ENCODE results near the gene TCFL5.

DNA sequence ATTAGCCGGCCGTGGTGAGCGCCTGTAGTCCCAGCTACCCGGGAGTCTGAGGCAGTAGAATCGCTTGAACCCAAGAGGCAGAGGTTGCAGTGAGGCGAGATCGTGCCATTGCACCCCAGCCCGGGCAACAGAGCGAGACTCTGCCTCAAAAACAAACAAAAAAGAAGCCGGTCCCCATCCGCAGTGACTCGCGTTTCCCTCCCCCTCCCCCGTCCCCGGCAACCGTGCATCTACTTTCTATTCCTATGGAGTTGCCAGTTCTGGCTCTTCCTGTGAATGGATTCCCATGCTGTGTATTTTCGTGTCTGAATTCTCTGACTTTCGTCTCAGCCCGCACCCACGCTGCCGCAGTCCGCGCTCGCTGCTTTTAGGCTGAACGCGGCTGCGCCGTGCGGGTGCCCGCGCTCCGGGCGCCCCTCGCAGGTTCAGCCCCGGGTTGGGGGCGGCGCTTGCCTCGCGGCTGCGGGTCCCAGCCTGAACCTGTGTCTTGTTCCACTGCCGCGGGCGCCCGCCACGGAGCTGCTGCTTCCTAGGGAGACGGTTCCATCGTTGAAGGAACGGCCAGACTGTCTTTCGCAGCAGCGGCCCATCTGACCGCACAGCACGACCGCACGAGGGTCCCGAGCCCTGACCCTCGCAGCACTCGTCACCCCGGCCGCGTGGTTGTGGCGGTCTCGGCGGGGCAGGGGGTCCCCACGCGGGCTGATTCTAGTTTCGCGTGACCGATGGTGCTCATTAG, 66.4 kb downstream of the TCFL5 start:
- TF ChIP-seq, protein P1, sequence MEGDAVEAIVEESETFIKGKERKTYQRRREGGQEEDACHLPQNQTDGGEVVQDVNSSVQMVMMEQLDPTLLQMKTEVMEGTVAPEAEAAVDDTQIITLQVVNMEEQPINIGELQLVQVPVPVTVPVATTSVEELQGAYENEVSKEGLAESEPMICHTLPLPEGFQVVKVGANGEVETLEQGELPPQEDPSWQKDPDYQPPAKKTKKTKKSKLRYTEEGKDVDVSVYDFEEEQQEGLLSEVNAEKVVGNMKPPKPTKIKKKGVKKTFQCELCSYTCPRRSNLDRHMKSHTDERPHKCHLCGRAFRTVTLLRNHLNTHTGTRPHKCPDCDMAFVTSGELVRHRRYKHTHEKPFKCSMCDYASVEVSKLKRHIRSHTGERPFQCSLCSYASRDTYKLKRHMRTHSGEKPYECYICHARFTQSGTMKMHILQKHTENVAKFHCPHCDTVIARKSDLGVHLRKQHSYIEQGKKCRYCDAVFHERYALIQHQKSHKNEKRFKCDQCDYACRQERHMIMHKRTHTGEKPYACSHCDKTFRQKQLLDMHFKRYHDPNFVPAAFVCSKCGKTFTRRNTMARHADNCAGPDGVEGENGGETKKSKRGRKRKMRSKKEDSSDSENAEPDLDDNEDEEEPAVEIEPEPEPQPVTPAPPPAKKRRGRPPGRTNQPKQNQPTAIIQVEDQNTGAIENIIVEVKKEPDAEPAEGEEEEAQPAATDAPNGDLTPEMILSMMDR (IDR thresholded peaks at IDR 0.05; ENCODE audit: low read length) = no peak
- TF ChIP-seq EZH2 (IDR thresholded peaks at IDR 0.05; ENCODE audit: borderline replicate concordance, low read length) = no peak

Data from OCI-LY1 (cell line).